ENCODE results near the gene MME. TPM values are rescaled to one million over a fixed set of nuclear protein-coding genes. Genes with fewer than 3 reads are reported as not detected.

Gene MME
- polyA plus RNA-seq, 1 experiment, result 208 TPM

- H3K4me3 ChIP-seq (ENCODE audit: low read depth, low read length), result no peak overlapping the region
- peak; percentile 84 for DNase-seq (ENCODE audit: low read depth)
- H3K27me3 ChIP-seq (ENCODE audit: control insufficient read depth, insufficient read depth, low read length), result no peaks in the 10 kb centered on the region
- no peaks in the 10 kb centered on the region for H3K36me3 ChIP-seq (ENCODE audit: control insufficient read depth, insufficient read depth, low read length)
- ChIA-PET POLR2A (no interaction called here), CTCF (no interaction called here)
- TF ChIP-seq, protein P1, sequence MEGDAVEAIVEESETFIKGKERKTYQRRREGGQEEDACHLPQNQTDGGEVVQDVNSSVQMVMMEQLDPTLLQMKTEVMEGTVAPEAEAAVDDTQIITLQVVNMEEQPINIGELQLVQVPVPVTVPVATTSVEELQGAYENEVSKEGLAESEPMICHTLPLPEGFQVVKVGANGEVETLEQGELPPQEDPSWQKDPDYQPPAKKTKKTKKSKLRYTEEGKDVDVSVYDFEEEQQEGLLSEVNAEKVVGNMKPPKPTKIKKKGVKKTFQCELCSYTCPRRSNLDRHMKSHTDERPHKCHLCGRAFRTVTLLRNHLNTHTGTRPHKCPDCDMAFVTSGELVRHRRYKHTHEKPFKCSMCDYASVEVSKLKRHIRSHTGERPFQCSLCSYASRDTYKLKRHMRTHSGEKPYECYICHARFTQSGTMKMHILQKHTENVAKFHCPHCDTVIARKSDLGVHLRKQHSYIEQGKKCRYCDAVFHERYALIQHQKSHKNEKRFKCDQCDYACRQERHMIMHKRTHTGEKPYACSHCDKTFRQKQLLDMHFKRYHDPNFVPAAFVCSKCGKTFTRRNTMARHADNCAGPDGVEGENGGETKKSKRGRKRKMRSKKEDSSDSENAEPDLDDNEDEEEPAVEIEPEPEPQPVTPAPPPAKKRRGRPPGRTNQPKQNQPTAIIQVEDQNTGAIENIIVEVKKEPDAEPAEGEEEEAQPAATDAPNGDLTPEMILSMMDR (IDR thresholded peaks at IDR 0.05; ENCODE audit: insufficient read depth, low read depth, low read length), result no peak
Measured at GRCh38 chr3:155232605-155233004, 152.5 kb downstream of the MME start.

GRCh38 chr3:155233213-155233612 is 153.1 kb downstream of the MME start:
- H3K36me3 ChIP-seq (ENCODE audit: control insufficient read depth, insufficient read depth, low read length), result no peaks in the 10 kb centered on the region
- ChIA-PET CTCF (no interaction called here), POLR2A (no interaction called here)
- TF ChIP-seq, protein P1 (IDR thresholded peaks at IDR 0.05; ENCODE audit: insufficient read depth, low read depth, low read length), result no peak
- H3K4me3 ChIP-seq (ENCODE audit: low read depth, low read length), result no peak overlapping the region
- DNase-seq (ENCODE audit: low read depth), result peak; percentile 79
- no peaks in the 10 kb centered on the region for H3K27me3 ChIP-seq (ENCODE audit: control insufficient read depth, insufficient read depth, low read length)

Other genes starting within 250 kb of the MME start
- gene STRIT1, start 213.4 kb downstream of the MME start, polyA plus RNA-seq (2011; rRNA removed), result not detected in 2 replicates

Data from BJ (cell line).